BLaER1 (cell line): ENCODE measurements around the gene MAP2K4.

Experiments used
- H3K27ac ChIP-seq: shearing (Covaris generic); formaldehyde crosslinking; 2 replicates; pipeline ENCODE4 v1.8.1; 2022
- H3K27me3 ChIP-seq: shearing (Covaris generic); formaldehyde crosslinking; 2 replicates; pipeline ENCODE4 v1.8.1; 2022
- H3K36me3 ChIP-seq: shearing (Covaris generic); formaldehyde crosslinking; 2 replicates; pipeline ENCODE4 v1.8.1; 2022
- H3K4me1 ChIP-seq: shearing (Covaris generic); formaldehyde crosslinking; 2 replicates; pipeline ENCODE4 v1.8.1; 2022
- H3K4me2 ChIP-seq: shearing (Covaris generic); formaldehyde crosslinking; 2 replicates; pipeline ENCODE4 v1.8.1; 2022
- H3K4me3 ChIP-seq: shearing (Covaris generic); formaldehyde crosslinking; 2 replicates; pipeline ENCODE4 v1.8.1; 2022
- H3K9ac ChIP-seq: shearing (Covaris generic); formaldehyde crosslinking; 2 replicates; pipeline ENCODE4 v1.8.1; 2022
- H3K9me3 ChIP-seq: shearing (Covaris generic); formaldehyde crosslinking; 2 replicates; pipeline ENCODE4 v1.8.1; 2022
- H4K20me1 ChIP-seq: shearing (Covaris generic); formaldehyde crosslinking; 2 replicates; pipeline ENCODE4 v1.8.1; 2022
- Cebpa-rat ChIP-seq: shearing (Covaris generic); IDR thresholded peaks from 2 replicates; pipeline ENCODE4 v1.8.1; 2022

Gene MAP2K4

DNA sequence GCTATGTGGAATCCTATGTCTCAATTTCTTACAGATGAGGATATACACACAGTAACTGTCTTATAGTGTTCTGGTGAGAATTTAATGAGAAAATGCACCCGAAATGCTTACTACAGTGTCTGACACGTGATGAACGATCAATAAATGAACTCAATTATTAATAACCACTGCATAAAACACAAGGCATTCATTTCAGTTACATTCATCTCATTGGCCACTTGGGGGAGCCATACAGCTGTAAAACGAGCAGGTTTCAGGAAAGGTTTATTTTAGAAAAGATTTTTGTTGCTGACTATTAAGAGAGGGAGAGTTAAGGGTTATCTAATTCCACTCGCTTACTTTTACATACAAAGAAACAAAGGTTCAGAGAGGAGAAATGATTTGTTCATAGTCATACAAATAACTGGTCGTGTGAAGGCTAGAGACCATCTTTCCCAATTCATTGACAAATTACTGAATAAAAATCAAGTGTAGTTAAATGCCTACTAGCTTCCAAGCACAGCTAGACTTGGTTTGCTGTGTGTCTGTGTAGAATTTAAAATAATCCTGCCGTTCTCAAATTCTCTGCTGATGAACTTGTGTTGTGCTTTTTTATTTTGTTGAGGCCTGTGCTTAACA is 160.1 kb downstream of the MAP2K4 start:
- H3K4me3 ChIP-seq = no peak overlapping the region
- no peaks in the 10 kb centered on the region for H3K36me3 ChIP-seq
- no peak overlapping the region for H3K9ac ChIP-seq
- no peaks in the 10 kb centered on the region for H3K27me3 ChIP-seq
- no peak overlapping the region for H3K4me2 ChIP-seq
- H3K27ac ChIP-seq = no peak overlapping the region
- no peaks in the 10 kb centered on the region for H4K20me1 ChIP-seq
- TF ChIP-seq Cebpa-rat = no peak
- H3K9me3 ChIP-seq = no peaks in the 10 kb centered on the region
- no peaks in the 10 kb centered on the region for H3K4me1 ChIP-seq

DNA sequence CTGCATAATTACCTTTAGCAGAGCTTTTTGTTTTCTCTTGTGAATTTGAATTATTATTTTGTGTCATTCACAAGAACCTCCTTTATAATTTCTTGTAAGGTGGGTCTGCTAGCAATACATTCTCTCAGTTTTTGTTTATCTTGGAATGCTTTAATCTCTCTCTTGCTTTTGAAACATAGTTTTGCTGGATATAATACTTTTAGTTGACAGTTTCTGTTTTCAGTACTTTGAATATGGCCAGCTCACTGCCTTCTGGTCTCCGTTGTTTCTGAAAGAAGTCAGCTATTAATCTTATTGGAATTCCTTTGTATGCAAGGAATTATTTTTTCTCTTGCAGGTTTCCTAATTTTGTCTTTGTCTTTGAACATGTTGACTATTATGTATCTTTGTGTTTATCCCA is 167.0 kb downstream of the MAP2K4 start:
- no peaks in the 10 kb centered on the region for H4K20me1 ChIP-seq
- H3K9ac ChIP-seq = no peak overlapping the region
- no peaks in the 10 kb centered on the region for H3K27me3 ChIP-seq
- no peak for TF ChIP-seq Cebpa-rat
- no peak overlapping the region for H3K4me2 ChIP-seq
- H3K4me1 ChIP-seq = no peaks in the 10 kb centered on the region
- H3K4me3 ChIP-seq = no peak overlapping the region
- H3K36me3 ChIP-seq = no peaks in the 10 kb centered on the region
- no peak overlapping the region for H3K27ac ChIP-seq
- peaks cover 26% of the 10 kb centered on the region for H3K9me3 ChIP-seq

DNA sequence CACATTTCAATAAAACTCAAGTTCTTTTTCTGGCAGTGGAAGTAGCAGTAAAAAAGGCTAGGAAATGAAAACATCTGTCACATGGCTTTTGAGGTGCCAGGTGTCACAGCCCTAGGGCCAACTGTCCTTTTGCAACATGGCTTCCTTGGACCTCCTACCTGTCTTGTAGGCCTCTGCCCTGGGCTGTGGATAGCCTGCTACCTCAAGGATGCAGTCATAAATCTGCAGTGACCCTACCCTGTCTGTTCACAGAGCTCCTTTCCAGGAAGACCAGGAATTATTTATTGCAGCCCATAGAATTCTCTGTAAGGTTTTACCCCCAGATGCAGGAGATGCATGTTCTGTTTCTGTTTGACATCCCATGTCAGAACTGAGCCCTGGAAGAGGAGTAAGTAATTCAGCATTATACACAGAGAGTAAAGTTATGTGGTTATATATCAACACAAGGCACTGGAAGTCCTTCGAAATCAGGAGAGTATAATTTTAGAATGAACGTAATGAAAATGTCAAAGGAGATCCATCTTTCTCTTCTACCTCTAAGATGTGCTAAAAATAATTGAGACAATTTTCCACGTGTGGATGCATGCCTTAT is 172.6 kb downstream of the MAP2K4 start:
- no peak overlapping the region for H3K9ac ChIP-seq
- no peak for TF ChIP-seq Cebpa-rat
- no peaks in the 10 kb centered on the region for H4K20me1 ChIP-seq
- H3K4me3 ChIP-seq = no peak overlapping the region
- H3K4me1 ChIP-seq = no peaks in the 10 kb centered on the region
- no peak overlapping the region for H3K27ac ChIP-seq
- H3K9me3 ChIP-seq = peaks cover 17% of the 10 kb centered on the region
- H3K36me3 ChIP-seq = no peaks in the 10 kb centered on the region
- H3K27me3 ChIP-seq = no peaks in the 10 kb centered on the region
- H3K4me2 ChIP-seq = no peak overlapping the region
